Left lobe of liver (tissue), 2 donors: ENCODE results near the gene SERPINA5. TPM values are rescaled to one million over a fixed set of nuclear protein-coding genes. Genes with fewer than 3 reads are reported as not detected.
A peak's percentile ranks its signal among the peaks of the same experiment; 100 is the strongest.
"Not testable (repeated sequence)": the region's sequence is repeated elsewhere in the genome, so short reads cannot be mapped to it uniquely, and the experiment has no call there.

Experiments
- ATAC-seq: fragments of 200-7000 bp; cut with Tn5 transposase; one replicate; pipeline ENCODE4 v1.9.1; 2020; ENCODE audit warnings: mild to moderate bottlenecking, moderate library complexity
- DNase-seq: peaks from one replicate; pipeline ENCODE4 v3.0.0-alpha.2; 2020; ENCODE audit warnings: low spot score
- total RNA-seq: library from RNA; stranded (reverse); gene quantifications from one replicate; pipeline ENCODE4 v1.2.1, GENCODE V29; 2021
- donor health status: DM: no; HTN: no; CAD: no; lungs with moderate emphysema.
- donor health status: DM: no; HTN: yes; CAD: no.

SERPINA5 gene
- total RNA-seq, 1 donor from 2014 or later = 216 TPM

DNA sequence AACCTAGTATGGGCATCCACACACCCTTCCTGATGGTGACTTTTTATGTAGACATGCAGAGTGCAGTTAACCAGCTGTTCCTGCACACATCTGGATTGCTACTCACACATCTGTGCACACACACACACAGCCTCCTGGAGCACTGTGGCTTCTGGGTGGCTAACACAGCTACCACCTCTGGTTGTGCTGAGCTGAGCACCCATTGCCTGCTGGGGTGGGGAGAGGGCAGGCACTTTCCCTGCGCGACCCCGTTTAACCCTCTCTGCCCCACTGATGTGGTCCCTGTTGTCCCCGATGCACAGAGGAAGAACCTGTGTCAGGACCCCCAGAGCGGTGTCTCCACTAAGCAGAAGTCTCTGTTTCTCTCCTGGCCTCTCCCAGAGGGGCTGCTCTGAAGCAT is 16.6 kb downstream of the SERPINA5 start:
- no peak for DNase-seq
- no peak for ATAC-seq

DNA sequence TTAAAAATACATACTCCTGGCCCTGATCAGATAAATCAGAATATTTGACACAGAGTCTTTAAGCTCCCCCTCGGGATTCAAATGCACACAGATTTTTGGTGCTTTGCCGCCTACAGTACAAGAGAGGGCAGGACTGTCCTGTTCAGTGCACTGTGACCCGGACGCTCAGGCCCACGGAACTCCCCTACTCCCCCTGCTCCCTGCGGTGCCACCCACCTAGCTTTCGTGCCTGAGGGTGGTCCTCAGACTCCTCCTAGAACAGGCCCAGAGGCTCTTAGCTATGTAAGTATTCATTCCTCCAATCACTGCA is 17.2 kb downstream of the SERPINA5 start:
- ATAC-seq = peak; percentile 21
- DNase-seq = no peak

DNA sequence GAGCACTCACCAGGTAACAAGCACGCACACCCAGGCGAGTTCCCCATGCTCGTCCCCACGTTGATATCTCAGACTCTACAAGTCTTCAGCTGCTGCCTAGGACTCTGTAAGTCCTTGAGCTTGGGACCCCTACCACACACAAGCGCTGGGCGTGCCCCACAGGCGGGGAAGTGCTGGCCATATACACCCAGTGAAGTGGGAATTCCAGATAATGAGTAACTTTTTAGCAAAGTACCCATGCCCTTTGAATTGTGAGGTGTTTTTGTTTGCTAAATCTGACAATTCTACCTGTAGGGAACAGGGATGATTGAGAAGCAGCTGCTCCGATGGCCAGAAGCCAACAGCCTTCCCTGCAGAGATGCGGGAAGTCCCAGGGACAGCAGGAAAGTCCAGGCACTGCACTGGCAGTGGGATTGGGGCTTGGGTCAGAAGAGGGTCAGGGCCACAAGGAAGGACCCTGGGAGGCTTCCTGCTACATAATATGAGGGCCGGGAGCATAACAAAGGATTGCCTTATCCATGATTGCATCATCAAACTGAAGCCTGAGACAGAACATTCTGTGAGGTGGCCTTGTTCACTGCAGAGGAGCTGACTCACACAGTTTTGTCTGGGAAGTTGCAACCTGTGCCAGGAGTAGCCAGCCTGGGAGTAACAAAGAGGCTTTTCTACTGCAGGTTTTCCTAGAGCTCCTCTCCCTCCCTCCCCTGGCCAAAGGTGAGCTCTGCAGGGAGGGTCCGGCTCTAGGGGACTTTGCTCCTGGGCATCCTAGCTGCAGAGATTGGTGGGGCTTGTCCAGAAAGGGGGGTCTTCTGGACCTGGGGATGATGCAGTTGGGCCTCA is 17.8 kb downstream of the SERPINA5 start:
- ATAC-seq = peak; percentile 50
- DNase-seq = peak; percentile 87

DNA sequence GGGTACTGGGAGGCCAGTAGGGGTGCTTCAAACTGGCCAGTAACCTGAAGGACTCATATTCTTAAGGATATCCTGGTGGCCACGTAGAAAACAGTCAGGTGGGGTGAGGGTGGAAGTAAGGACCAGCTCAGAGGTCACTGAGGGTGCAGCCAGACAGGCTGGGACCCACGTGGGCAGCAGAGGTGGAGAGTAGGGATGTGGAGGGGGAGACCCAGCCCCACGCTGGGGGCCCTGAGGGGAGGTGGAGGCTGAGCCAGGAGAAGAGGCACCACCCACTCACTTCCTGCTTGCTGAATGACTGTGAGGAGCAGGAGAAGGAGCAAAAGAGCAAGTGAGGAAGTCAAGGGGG is 18.4 kb downstream of the SERPINA5 start:
- DNase-seq = no peak
- ATAC-seq = peak; percentile 20

DNA sequence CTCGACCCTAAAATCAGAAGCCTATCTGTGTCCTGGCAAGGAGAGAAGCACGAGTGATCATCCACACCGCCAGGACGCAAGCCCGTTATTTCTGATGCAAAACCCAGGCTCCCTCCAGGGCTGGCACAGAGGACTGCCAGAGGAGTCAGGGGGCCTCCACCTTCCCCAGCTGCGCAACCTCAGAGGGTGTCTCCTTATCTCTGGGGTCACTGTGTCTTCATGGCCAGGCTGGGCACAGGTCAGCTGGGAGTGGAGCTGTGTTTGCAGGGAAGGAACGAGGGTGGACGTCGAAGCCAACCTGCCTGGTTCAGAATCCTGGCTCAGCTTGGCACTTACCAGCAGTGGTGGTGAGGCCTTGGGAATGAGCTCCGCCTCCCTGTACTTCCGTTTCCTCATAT is 18.9 kb downstream of the SERPINA5 start:
- ATAC-seq = peak; percentile 53

DNA sequence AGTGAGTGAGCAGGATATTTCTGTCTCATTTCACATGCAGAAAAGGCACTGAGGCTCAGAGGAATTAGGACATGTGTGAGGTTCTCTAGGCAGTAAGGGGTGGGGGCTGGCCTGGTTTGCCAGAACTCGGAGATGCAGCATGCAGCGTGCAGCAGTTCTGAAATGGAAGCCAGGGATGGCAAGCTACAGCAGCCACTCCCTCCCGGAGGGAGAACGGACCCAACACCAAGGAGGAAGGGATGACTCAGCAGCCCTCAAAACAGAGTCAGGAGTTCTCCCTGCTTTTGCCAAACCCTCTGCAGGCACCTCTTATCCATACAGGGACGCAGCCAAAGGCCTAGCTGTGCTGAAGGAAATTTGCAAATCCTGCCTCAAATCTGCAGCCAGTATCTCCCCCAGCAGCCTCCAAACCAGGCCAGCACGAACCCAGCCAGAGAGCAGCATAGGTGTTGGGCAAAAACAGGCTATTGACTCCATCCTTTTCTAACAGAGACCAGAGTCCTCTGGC is 20.7 kb downstream of the SERPINA5 start:
- no peak for DNase-seq
- ATAC-seq = peak; percentile 18

More for the DNA sequence above, 18.9 kb downstream of the SERPINA5 start:
- DNase-seq = peak; percentile 90

DNA sequence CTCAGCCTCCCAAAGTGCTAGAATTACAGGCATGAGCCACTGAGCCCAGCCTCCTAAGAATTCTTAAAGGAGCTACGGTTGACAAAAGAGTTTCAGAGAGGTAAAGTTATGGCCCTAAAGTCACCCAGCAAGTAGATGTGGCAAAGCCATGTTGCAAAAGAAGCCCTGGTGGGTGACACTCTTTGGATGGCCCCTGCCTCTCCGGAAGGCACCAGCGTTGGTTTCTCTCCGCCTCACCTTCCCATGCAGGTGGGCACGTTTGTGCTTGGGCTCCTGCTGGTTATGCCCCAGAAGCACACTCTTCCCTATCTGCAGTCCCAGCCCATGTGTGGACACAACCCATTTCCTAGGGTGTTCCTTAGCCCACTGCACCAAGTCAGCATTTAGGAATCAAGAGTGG is 21.5 kb downstream of the SERPINA5 start:
- DNase-seq (no peak), ATAC-seq (no peak)

DNA sequence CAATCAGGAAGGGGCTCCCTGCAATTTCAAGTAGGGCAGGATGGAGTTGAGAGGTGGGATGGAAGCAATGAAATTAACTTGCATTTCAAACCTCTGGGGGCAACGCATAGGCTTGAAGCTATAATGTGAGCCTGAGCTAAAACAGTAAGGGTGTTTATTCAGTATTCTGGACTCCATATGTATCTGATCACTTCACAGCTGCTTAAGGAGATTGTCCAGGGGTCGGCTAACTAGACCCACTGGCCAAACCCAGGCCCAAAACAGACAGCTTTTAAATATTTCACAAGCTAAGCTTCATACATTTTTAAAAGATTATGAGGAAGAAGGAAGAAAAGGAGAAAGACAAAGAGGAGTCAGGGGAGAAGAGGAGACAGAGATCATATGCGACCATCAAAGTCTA is 24.1 kb downstream of the SERPINA5 start:
- ATAC-seq (no peak), DNase-seq (no peak)

DNA sequence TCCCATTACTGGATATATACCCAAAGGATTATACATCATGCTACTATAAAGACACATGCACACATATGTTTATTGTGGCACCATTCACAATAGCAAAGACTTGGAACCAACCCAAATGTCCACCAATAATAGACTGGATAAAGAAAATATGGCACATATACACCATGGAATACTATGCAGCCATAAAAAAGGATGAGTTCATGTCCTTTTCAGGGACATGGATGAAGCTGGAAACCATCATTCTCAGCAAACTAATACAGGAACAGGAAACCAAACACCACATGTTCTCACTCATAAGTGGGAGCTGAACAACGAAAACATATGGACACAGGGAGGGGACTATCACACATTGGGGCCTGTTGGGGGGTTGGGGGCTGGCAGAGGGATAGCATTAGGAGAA is 27.7 kb downstream of the SERPINA5 start:
- ATAC-seq, DNase-seq: not testable (repeated sequence)

DNA sequence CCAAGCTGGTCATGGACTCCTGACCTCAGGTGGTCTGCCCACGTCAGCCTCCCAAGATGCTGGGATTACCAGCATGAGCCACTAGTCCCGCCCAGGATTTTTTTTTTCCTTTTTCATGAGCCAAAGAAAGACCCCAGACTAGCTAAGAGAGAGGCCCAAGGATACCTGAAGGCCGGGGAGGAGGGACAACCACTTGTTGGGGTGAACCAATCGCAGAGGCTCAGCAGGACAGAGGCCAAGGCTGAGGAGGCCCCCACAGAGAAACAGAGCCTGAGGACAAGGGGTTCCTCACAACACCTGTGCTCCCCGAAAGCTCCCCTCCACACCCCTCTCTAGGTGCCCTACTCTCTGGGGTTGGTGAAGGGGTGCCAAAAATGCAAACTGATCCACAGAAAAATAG is 30.0 kb downstream of the SERPINA5 start:
- ATAC-seq = no peak
- no peak for DNase-seq

DNA sequence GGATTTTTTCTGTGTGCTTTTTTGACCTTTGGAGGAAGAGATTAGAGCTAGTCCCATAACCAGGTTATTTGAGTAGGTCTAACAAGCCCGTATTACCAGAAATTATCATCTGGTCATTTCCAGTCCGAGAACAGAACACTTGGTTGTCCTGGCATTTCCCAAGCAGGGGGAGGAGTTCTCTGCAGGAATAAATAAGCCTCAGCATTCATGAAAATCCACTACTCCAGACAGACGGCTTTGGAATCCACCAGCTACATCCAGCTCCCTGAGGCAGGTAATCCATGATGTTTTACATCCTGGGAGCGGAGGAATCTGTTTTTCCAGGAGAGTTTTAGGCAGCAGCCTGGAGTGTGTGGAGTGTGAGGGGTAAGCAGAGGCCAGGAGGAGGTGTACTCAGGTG is 30.9 kb downstream of the SERPINA5 start, which contains the start of gene SERPINA3:
Gene SERPINA3 (plus strand): TSS at position 218 of the 400 bp plus-strand sequence. CDS start 2,051 bp downstream, outside the sequence.
- ATAC-seq (peak; percentile 70), DNase-seq (peak; percentile 72)

DNA sequence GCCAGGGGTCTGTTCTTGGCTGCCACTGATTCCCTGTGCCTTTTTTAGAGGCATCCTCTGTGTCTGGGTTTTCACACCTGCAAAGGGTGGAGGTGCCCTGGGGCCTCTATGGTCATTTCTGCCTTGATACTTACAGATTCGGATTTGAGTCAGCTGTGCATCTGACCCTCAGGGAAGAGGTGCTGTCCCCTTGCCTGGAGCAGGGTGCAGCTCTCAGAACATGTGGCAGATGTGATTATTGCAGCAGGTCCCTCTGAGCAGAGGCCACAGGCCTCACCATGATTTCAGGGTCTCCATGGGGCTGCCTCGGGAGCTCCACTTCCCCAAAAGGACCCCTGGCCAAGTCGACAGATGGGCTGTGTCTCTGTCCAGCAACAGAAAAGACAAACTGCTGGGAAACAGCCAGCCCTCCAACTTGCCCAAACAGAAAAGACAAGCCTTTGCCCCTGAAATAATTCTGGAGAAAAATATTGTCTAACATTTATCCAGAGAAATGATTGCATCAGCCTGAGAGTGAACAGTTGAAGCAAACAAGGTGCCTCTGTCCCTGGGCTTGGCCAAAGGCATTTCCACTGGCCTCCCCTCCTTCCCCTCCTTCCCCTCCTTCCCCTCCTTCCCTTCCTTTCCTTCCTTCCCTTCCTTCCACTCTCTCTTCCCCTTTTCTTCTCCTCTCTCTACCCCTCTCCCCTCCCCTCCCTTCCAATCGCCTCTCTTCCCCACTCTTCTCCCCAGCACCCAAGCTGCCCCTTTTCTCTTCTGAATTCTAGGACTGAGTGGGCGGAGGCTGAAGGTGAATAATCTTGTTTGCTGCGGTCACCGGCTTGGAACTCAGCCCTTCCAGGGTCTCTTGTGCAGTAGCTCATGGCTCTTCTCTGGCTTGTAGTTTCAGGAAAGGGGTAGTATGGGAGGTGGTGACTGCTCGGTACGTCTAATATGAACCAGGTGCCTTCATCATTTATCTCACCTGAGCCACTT is 31.6 kb downstream of the SERPINA5 start:
- peak; percentile 22 for ATAC-seq
- DNase-seq = no peak

DNA sequence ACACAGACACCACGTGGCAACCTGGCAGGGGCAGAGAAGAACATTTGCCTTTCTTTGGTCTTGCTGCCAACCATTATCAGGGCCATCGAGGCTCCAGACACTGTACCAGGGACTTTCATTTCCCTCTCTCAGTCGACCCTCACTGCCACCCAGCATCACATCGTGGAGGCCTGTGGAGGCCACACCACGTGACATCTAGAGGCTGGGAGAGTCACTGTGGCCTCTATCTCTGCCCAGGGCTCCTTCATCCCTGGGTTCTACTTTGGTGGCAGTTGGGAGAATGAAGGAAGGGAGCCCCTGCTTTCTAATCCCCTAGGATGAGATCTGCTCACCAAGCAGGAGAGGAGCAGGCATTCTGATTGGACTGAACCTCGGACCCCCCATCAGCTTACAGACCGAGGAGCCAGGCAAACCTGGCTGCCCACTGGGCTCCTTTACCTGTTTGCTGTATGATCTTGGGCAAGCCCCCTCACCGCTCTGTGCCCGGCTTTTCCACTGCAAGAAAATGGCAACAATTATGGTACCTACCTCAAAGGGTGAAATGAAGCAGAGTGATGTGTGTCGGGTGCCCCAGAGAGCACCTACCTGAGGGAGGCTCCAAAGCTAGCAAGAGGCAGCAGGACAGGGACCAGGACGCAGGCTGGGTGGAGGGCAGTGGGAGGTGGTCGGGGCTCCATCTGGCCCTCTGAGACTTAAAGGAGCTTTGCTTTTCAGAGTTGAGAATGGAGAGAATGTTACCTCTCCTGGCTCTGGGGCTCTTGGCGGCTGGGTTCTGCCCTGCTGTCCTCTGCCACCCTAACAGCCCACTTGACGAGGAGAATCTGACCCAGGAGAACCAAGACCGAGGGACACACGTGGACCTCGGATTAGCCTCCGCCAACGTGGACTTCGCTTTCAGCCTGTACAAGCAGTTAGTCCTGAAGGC is 32.8 kb downstream of the SERPINA5 start:
- peak; percentile 49 for DNase-seq
- ATAC-seq = peak; percentile 5

DNA sequence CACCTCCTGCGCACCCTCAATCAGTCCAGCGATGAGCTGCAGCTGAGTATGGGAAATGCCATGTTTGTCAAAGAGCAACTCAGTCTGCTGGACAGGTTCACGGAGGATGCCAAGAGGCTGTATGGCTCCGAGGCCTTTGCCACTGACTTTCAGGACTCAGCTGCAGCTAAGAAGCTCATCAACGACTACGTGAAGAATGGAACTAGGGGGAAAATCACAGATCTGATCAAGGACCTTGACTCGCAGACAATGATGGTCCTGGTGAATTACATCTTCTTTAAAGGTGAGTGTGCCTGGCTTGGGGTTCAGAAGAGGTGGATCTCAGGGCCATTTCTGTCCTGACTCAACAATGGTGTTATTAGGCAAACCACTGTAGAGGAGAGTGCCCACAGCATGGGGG is 33.6 kb downstream of the SERPINA5 start:
- ATAC-seq (peak; percentile 12), DNase-seq (no peak)

DNA sequence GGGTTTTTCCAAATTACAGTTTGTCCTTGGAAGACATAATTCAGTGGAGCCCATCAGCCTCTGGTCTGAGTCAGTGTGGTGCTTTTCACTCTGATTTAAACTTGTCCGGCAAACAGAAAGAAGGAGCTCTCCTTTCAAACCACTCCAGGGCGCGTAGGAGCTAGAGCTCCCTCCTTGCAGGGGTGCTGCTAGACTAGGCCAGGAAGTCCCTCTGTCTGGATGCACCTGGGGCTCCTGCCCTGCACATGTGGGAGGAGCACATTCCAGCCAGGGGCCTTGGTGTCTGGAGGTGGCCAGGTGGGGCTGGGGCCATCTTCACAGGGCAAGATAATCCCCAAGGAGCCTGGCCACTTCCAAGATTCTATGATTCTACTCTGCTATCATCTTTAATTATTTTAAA is 34.0 kb downstream of the SERPINA5 start:
- no peak for DNase-seq
- peak; percentile 12 for ATAC-seq

DNA sequence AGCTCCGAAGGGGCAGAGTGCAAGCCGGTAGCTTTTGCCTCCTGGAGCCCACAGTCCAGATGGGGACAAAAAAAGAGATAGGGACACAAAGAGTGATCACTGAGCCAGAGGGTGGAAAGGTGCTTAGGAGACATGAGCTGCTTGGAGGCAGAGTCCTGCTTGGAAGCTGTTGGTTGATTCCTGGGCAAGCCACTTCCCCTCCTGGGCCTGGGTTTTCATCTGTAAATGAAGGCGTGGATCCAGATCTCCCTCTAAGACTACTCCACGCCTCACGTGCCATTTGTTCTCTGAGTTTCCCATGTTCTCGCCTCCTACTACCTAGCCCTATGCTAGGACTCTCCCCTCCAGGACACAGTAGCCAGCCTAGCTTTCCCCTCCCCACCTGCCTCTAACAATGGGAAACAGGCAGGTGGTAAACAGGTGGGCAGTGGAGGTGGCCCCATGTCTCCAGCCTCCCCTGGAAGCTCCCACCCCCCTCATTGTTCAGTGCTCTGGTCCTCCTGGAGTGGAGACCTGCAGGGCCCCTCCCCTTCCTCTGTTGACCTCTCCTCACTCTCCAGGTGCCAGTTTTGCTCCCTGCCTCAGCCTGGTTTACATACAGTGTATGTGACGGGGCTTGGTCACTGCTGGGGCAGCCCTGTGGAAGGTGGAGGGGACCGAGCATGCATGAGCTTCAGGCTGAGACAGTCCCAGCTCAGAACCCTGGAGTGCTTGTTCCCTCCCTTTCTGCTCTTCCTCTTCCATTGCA is 34.8 kb downstream of the SERPINA5 start:
- no peak for DNase-seq
- ATAC-seq = peak; percentile 21

DNA sequence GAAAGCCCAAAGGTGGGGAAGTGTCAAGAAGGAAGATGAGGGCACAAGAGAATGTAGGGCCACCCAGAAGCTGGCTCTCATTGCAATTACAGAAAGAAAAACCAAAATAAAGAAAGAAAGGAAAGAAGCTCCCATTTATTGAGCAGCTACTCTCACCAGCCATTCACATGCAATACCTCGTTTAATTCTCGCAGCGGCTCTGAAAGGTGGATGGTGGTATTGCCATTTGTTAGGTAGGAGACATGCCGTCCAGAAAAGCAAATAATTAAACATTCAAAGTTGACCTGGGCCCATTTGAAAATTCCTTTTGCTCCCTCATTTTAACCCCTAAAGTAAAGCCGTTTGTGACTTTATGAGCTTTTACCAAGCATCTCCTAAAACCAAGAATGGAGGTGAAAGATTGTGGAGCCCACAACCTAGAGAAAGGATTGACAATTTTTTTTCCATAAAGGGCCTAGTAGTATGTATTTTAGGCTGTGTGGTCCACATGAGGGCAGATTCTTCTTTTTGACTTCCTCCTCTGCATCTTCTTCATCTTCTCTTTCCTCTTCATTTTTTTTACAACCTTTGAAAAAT is 36.2 kb downstream of the SERPINA5 start:
- no peak for DNase-seq
- no peak for ATAC-seq

DNA sequence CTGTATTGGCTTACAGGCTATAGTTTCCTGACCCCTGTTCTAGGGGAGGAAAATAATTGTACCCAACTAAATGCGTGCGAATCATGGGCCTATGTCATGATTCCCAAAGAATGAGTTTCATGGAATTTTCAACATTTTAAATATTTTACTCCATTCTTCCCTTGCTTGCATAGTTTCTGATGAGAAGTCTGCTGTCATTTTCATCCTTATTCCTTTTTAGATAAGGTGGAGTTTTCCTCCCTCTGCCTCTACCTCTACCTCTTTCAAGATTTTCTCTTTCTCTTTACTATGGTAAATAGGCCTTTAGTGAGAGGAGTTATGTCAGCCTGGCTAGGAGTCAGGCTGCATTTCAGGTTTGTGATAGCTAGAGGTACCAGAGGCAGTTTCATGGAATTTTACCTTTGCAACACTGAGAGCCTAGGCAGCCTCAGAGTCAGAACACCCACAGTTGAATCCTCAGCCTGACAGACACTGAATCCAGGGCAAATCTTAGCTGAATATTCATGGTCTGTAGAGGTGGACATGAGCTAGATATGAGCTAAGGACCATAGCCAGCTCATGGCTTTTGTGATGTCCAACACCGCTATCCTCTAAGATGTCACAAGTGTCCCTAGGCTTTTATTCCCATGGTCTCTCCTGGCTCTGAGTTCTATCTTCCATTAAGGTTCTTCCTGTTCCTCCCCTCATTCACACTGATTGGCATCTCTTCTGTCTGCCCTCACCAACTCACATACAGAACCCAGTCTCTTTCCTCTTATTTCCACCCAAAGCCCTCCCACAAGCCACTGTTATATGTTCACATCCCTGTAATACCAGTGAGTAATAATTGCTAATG is 37.0 kb downstream of the SERPINA5 start:
- ATAC-seq (no peak), DNase-seq (no peak)

DNA sequence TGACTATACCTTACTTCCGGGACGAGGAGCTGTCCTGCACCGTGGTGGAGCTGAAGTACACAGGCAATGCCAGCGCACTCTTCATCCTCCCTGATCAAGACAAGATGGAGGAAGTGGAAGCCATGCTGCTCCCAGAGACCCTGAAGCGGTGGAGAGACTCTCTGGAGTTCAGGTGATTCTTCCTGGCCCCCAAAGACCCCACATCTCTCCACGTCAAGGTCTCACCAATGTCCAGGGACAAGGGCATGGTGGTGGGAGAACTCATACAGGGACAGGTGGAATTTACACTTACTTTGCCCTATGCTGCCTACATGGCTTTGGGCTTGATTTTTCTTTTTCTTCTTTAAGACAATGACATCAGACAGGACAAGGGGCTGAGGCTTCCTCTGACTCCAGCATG is 38.1 kb downstream of the SERPINA5 start:
- no peak for DNase-seq
- ATAC-seq = no peak
